ENCODE measurements around the gene TBL1X.

- TF ChIP-seq CTCF (IDR thresholded peaks at IDR 0.05), result no peak
- TF ChIP-seq POLR2A (IDR thresholded peaks at IDR 0.05), result no peak
Measured at GRCh38 chrX:9493936-9494335, 29.1 kb downstream of the TBL1X start.
